HepG2 (cell line): ENCODE measurements around the gene MINDY3. TPM values are rescaled to one million over a fixed set of nuclear protein-coding genes. Genes with fewer than 3 reads are reported as not detected.

Experiments used
- AKAP8 ChIP-seq: sonication (generic); formaldehyde crosslinking; IDR thresholded peaks from 2 replicates; pipeline ENCODE4 v1.5.1; 2020; ENCODE audit warnings: mild to moderate bottlenecking, missing genetic modification reagents
- BORCS8-MEF2B ChIP-seq: sonication (generic); formaldehyde crosslinking; IDR thresholded peaks from 2 replicates; pipeline ENCODE4 v1.8.0; 2022; ENCODE audit warnings: mild to moderate bottlenecking, missing genetic modification reagents
- DMAP1 ChIP-seq: IDR thresholded peaks from 2 replicates; pipeline ENCODE4 v1.6.1; 2016
- ESRRA ChIP-seq: sonication (generic); formaldehyde crosslinking; IDR thresholded peaks from 2 replicates; pipeline ENCODE4 v1.5.1; 2020; ENCODE audit warnings: mild to moderate bottlenecking, low read depth, missing genetic modification reagents
- FOXK2 ChIP-seq: fragments of 450-650 bp; IDR thresholded peaks from 2 replicates; pipeline ENCODE4 v1.6.1; 2016
- FOXO1 ChIP-seq: sonication (generic); formaldehyde crosslinking; IDR thresholded peaks from 2 replicates; pipeline ENCODE4 v1.4.0; 2020; ENCODE audit warnings: missing genetic modification reagents
- IRF2 ChIP-seq: IDR thresholded peaks from 2 replicates; pipeline ENCODE4 v1.6.1; 2018; ENCODE audit warnings: missing genetic modification reagents, missing compliant biosample characterization
- PHF8 ChIP-seq: sonication (generic); formaldehyde crosslinking; IDR thresholded peaks from 2 replicates; pipeline ENCODE4 v1.5.0; 2020; ENCODE audit warnings: missing genetic modification reagents
- RBAK ChIP-seq: sonication (generic); formaldehyde crosslinking; IDR thresholded peaks from 2 replicates; pipeline ENCODE4 v1.5.1; 2020; ENCODE audit warnings: mild to moderate bottlenecking, missing genetic modification reagents
- SALL1 ChIP-seq: sonication (generic); formaldehyde crosslinking; IDR thresholded peaks from 2 replicates; pipeline ENCODE4 v1.8.0; 2022; ENCODE audit warnings: mild to moderate bottlenecking, missing genetic modification reagents
- SMC3 ChIP-seq: IDR thresholded peaks from 2 replicates; pipeline ENCODE4 v1.6.1; 2011; ENCODE audit warnings: low read length, improper control_type of control experiment
- YY1 ChIP-seq: IDR thresholded peaks from 2 replicates; pipeline ENCODE4 v1.6.1; 2011; ENCODE audit warnings: low read length, low read depth, moderate library complexity, mild to moderate bottlenecking; ENCODE audit not compliant: insufficient read depth, insufficient replicate concordance
- ZFP90 ChIP-seq: sonication (generic); formaldehyde crosslinking; IDR thresholded peaks from 2 replicates; pipeline ENCODE4 v1.8.0; 2022; ENCODE audit warnings: missing genetic modification reagents, mild to moderate bottlenecking, inconsistent platforms, borderline replicate concordance
- ZNF350 ChIP-seq: sonication (generic); formaldehyde crosslinking; IDR thresholded peaks from 2 replicates; pipeline ENCODE4 v1.4.0; 2020; ENCODE audit warnings: mild to moderate bottlenecking, low read depth, missing genetic modification reagents, borderline replicate concordance
- ZNF891 ChIP-seq: sonication (generic); formaldehyde crosslinking; IDR thresholded peaks from 2 replicates; pipeline ENCODE4 v1.5.0; 2020; ENCODE audit warnings: mild to moderate bottlenecking, missing genetic modification reagents
- ZSCAN21 ChIP-seq: sonication (generic); formaldehyde crosslinking; IDR thresholded peaks from 2 replicates; pipeline ENCODE4 v1.8.0; 2022; ENCODE audit warnings: mild to moderate bottlenecking, missing genetic modification reagents, moderate library complexity, borderline replicate concordance
- polyA plus RNA-seq, 8 experiments: library from polyadenylated mRNA; depleted of rRNA in 3 of 8; stranded (reverse) in 7 of 8; unstranded in 1 of 8; fragments of >200 nt; fragmentation: Illumina TruSeq in 4 of 8; extraction: Trizol in 4 of 8; gene quantifications; 2 replicates each; pipeline versions ENCODE4 v1.2.1 to v1.2.3, GENCODE V29; 2011 to 2016; ENCODE audit warnings: low read depth in 4 of 8, missing spikeins in 1 of 8, mixed read lengths in 1 of 8; ENCODE audit not compliant: insufficient read depth in 1 of 8
- total RNA-seq, 5 experiments: library from RNA; depleted of rRNA; stranded (reverse); fragments of >200 nt; fragmentation: Illumina TruSeq; extraction: Trizol; gene quantifications; 2 replicates each; pipeline ENCODE4 v1.2.3, GENCODE V29; 2016; ENCODE audit warnings: low read depth in 1 of 5
- TF ChIP-seq, protein P1 (sequence below): IDR thresholded peaks from 2 replicates; pipeline ENCODE4 v1.6.1; 2016
- TF ChIP-seq, protein P2 (sequence below): sonication (generic); formaldehyde crosslinking; IDR thresholded peaks from 2 replicates; pipeline ENCODE4 v1.8.0; 2022; ENCODE audit warnings: missing genetic modification reagents, mild to moderate bottlenecking, borderline replicate concordance
- TF ChIP-seq, protein P3 (sequence below), 2 experiments: sonication (generic) in 1 of 2; formaldehyde crosslinking in 1 of 2; IDR thresholded peaks; 2 replicates each; pipeline versions ENCODE4 v1.4.0 to v1.6.1; 2018 to 2020; ENCODE audit warnings: missing genetic modification reagents in 2 of 2, borderline replicate concordance in 1 of 2, low read depth in 1 of 2, mild to moderate bottlenecking in 1 of 2, missing biosample characterization in 1 of 2
- TF ChIP-seq, protein P4 (sequence below): sonication (generic); formaldehyde crosslinking; IDR thresholded peaks from 2 replicates; pipeline ENCODE4 v1.5.1; 2020; ENCODE audit warnings: missing genetic modification reagents, mild to moderate bottlenecking, borderline replicate concordance
- TF ChIP-seq, protein P5 (sequence below): sonication (generic); formaldehyde crosslinking; IDR thresholded peaks from 2 replicates; pipeline ENCODE4 v1.5.1; 2020; ENCODE audit warnings: missing genetic modification reagents, mild to moderate bottlenecking, borderline replicate concordance

The MINDY3 gene
- total and polyA plus RNA-seq, 2 of the 13 experiments (the other 11 are each of a cell fraction or from before 2014, with no cell fraction given), result 6.4 to 17.5 TPM

DNA sequence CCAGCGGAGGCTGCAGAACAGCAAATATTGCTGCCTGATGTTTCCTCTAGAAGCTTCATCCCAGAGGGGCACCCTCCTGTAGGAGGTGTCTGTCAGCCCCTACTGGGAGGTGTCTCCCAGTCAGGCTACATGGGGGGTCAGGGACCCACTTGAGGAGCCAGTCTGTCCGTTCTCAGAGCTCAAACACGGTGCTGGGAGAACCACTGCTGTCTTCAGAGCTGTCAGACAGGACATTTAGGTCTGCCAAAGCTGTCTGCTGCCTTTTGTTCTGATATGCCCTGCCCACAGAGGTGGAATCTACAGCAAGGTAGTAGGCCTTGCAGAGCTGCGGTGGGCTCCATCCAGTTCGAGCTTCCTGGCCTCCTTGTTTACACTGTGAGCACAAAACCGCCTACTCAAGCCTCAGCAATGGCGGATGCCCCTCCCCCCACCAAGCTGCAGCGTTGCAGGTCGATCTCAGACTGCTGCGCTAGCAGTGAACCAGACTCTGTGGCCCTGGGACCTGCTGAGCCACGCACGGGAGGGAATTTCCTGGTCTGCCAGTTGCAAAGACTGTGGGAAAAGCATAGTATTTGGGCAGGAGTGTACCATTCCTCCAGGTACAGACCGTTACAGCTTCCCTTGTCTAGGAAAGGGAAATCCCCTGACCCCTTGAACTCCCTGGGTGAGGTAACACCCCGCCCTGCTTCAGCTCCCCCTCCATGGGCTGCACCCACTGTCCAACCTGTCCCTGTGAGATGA is 17.7 kb upstream of the MINDY3 start (continued):
- TF ChIP-seq YY1 (peak; percentile 88), DMAP1 (CRISPR knock-in tag) (no peak), ZFP90 (0 out of 2 replicates have a peak, but pooled peaks have one; percentile 43), ZSCAN21 (CRISPR knock-in tag) (peak; percentile 54; the same call in 1 of the 2 replicates), IRF2 (CRISPR knock-in tag) (no peak), RBAK (CRISPR knock-in tag) (0 out of 2 replicates have a peak, but pooled peaks have one; percentile 42), ESRRA (CRISPR knock-in tag) (no peak), SMC3 (no peak), ZNF891 (peak; percentile 68; the same call in 1 of the 2 replicates), ZNF350 (peak; percentile 17; the same call in 1 of the 2 replicates), SALL1 (CRISPR knock-in tag) (peak; percentile 72; the same call in 1 of the 2 replicates), FOXO1 (CRISPR knock-in tag) (peak; percentile 17; the same call in 1 of the 2 replicates), BORCS8-MEF2B (CRISPR knock-in tag) (peak; percentile 65; the same call in 1 of the 2 replicates), AKAP8 (CRISPR knock-in tag) (peak; percentile 56; the same call in 1 of the 2 replicates), FOXK2 (no peak), PHF8 (CRISPR knock-in tag) (no peak; the same call in 1 of the 2 replicates)
- TF ChIP-seq, protein P1, sequence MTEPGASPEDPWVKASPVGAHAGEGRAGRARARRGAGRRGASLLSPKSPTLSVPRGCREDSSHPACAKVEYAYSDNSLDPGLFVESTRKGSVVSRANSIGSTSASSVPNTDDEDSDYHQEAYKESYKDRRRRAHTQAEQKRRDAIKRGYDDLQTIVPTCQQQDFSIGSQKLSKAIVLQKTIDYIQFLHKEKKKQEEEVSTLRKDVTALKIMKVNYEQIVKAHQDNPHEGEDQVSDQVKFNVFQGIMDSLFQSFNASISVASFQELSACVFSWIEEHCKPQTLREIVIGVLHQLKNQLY, result no peak
- TF ChIP-seq, protein P2, sequence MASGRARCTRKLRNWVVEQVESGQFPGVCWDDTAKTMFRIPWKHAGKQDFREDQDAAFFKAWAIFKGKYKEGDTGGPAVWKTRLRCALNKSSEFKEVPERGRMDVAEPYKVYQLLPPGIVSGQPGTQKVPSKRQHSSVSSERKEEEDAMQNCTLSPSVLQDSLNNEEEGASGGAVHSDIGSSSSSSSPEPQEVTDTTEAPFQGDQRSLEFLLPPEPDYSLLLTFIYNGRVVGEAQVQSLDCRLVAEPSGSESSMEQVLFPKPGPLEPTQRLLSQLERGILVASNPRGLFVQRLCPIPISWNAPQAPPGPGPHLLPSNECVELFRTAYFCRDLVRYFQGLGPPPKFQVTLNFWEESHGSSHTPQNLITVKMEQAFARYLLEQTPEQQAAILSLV (CRISPR knock-in tag), result 0 out of 2 replicates have a peak, but pooled peaks have one; percentile 67
- TF ChIP-seq, protein P3, sequence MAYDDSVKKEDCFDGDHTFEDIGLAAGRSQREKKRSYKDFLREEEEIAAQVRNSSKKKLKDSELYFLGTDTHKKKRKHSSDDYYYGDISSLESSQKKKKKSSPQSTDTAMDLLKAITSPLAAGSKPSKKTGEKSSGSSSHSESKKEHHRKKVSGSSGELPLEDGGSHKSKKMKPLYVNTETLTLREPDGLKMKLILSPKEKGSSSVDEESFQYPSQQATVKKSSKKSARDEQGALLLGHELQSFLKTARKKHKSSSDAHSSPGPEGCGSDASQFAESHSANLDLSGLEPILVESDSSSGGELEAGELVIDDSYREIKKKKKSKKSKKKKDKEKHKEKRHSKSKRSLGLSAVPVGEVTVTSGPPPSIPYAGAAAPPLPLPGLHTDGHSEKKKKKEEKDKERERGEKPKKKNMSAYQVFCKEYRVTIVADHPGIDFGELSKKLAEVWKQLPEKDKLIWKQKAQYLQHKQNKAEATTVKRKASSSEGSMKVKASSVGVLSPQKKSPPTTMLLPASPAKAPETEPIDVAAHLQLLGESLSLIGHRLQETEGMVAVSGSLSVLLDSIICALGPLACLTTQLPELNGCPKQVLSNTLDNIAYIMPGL (CRISPR knock-in tag; IDR thresholded peaks at IDR 0.05; ENCODE audit: borderline replicate concordance in 1 of 2, low read depth in 1 of 2), result peak; percentile 46 to 63; a peak in 1 of 4 replicates
- TF ChIP-seq, protein P4, sequence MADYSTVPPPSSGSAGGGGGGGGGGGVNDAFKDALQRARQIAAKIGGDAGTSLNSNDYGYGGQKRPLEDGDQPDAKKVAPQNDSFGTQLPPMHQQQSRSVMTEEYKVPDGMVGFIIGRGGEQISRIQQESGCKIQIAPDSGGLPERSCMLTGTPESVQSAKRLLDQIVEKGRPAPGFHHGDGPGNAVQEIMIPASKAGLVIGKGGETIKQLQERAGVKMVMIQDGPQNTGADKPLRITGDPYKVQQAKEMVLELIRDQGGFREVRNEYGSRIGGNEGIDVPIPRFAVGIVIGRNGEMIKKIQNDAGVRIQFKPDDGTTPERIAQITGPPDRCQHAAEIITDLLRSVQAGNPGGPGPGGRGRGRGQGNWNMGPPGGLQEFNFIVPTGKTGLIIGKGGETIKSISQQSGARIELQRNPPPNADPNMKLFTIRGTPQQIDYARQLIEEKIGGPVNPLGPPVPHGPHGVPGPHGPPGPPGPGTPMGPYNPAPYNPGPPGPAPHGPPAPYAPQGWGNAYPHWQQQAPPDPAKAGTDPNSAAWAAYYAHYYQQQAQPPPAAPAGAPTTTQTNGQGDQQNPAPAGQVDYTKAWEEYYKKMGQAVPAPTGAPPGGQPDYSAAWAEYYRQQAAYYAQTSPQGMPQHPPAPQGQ (CRISPR knock-in tag), result no peak
- TF ChIP-seq, protein P5, sequence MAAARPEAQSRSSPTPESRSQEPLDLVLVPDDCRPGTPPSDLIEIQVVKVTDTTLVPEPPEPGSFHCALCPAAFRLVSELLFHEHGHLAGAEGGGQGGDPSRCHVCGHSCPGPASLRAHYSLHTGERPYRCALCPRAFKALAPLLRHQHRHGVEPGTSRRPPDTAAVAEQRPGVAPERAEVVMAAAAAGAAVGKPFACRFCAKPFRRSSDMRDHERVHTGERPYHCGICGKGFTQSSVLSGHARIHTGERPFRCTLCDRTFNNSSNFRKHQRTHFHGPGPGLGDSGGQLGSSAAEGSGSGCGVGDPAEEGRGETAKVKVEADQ (CRISPR knock-in tag), result peak; percentile 37; the same call in 1 of the 2 replicates
